B cell (primary cell): Measurements from ENCODE around the gene PHF13. TPM values are rescaled to one million over a fixed set of nuclear protein-coding genes. Genes with fewer than 3 reads are reported as not detected.

Experiments used
- ATAC-seq: fragments of 200-7000 bp; cut with Tn5 transposase; one replicate; pipeline ENCODE4 v1.10.0; 2021; ENCODE audit warnings: low read depth, mild to moderate bottlenecking, moderate number of reproducible peaks, moderate library complexity
- CTCF ChIA-PET: fragments of 350-600 bp; sonication (Branson Sonifier 250); formaldehyde crosslinking; loops from one replicate; lab custom pipeline; 2021; ENCODE audit warnings: antibody characterized with exemption, inconsistent platforms; lab: Charles Lee
- POLR2A ChIA-PET: fragments of 350-600 bp; sonication (Branson Sonifier 250); formaldehyde crosslinking; loops from one replicate; lab custom pipeline; 2021; ENCODE audit warnings: antibody characterized with exemption; lab: Charles Lee
- DNase-seq: peaks from one replicate; pipeline ENCODE4 v3.0.0; 2013
- H2AFZ ChIP-seq: 2 replicates; pipeline ENCODE4 v1.6.1; 2012; ENCODE audit warnings: mild to moderate bottlenecking, low read depth, low read length; ENCODE audit not compliant: insufficient read depth, poor library complexity, severe bottlenecking
- H3K27ac ChIP-seq, 2 donors: 1 replicate in 1 of 2; 2 replicates in 1 of 2; pipeline ENCODE4 v1.5.1; 2012 to 2013; ENCODE audit warnings: low read length in 2 of 2, mild to moderate bottlenecking in 2 of 2, moderate library complexity in 1 of 2
- H3K27me3 ChIP-seq, 4 experiments: fragments of 200-600 bp in 1 of 4; sonication (generic) in 1 of 4; replicated peaks in 1 of 4; 1 replicate in 2 of 4; 2 replicates in 2 of 4; pipeline versions ENCODE4 v1.6.1 to v1.7.0; 2013 to 2016; ENCODE audit warnings: low read length in 3 of 4, mild to moderate bottlenecking in 2 of 4, mixed read lengths in 1 of 4, moderate library complexity in 1 of 4; ENCODE audit not compliant: insufficient read depth in 4 of 4, control insufficient read depth in 3 of 4; ENCODE audit errors: control extremely low read depth in 1 of 4
- H3K36me3 ChIP-seq, 2 experiments: replicated peaks in 1 of 2; 1 replicate in 1 of 2; 2 replicates in 1 of 2; pipeline versions ENCODE4 v1.6.1 to v1.7.1; 2013; ENCODE audit warnings: low read length in 1 of 2; ENCODE audit not compliant: insufficient read depth in 2 of 2, control insufficient read depth in 1 of 2; ENCODE audit errors: control extremely low read depth in 1 of 2, extremely low read depth in 1 of 2
- H3K4me1 ChIP-seq, 2 donors: fragments of 200-600 bp in 1 of 2; sonication (generic) in 1 of 2; 1 replicate in 1 of 2; 2 replicates in 1 of 2; pipeline versions ENCODE4 v1.5.1 to v1.6.1; 2013 to 2017; ENCODE audit warnings: low read length in 2 of 2; ENCODE audit not compliant: control insufficient read depth in 2 of 2, insufficient read depth in 2 of 2
- H3K4me2 ChIP-seq: replicated peaks from 2 replicates; pipeline ENCODE3; 2012; ENCODE audit warnings: mild to moderate bottlenecking, low read depth, low read length; ENCODE audit not compliant: poor library complexity, severe bottlenecking
- H3K4me3 ChIP-seq, 5 experiments: fragments of 200-600 bp in 1 of 5; sonication (generic) in 1 of 5; 1 replicate in 3 of 5; 2 replicates in 2 of 5; pipeline versions ENCODE4 v1.5.1 to v1.7.0; 2011 to 2016; ENCODE audit warnings: low read length in 4 of 5, mild to moderate bottlenecking in 4 of 5, low read depth in 2 of 5, control low read depth in 1 of 5, moderate library complexity in 1 of 5; ENCODE audit not compliant: insufficient read depth in 1 of 5; ENCODE audit errors: control extremely low read depth in 1 of 5, extremely low read depth in 1 of 5
- H3K79me2 ChIP-seq: fragments of 200-600 bp; sonication (generic); one replicate; pipeline ENCODE4 v1.6.0; 2016; ENCODE audit warnings: low read length; ENCODE audit not compliant: control insufficient read depth, insufficient read depth
- H3K9ac ChIP-seq: fragments of 200-600 bp; sonication (generic); 2 replicates; pipeline ENCODE4 v1.6.1; 2017; ENCODE audit warnings: mild to moderate bottlenecking, low read length, moderate library complexity
- H3K9me3 ChIP-seq, 3 donors: one replicate each; pipeline versions ENCODE4 v1.6.1 to v1.7.1; 2013; ENCODE audit warnings: low read length in 2 of 3; ENCODE audit not compliant: control insufficient read depth in 2 of 3, insufficient read depth in 1 of 3; ENCODE audit errors: control extremely low read depth in 1 of 3
- H4K20me1 ChIP-seq: 2 replicates; pipeline ENCODE4 v1.6.0; 2012; ENCODE audit warnings: mild to moderate bottlenecking, low read length; ENCODE audit not compliant: insufficient read depth, control insufficient read depth, poor library complexity, severe bottlenecking
- H3K27ac Mint-ChIP-seq: one replicate; pipeline ENCODE4 v1.8.0; 2021; ENCODE audit warnings: mixed read lengths
- H3K27me3 Mint-ChIP-seq: one replicate; pipeline ENCODE4 v1.8.0; 2021; ENCODE audit warnings: mixed read lengths
- H3K4me1 Mint-ChIP-seq: one replicate; pipeline ENCODE4 v1.8.0; 2021; ENCODE audit warnings: mixed read lengths
- H3K4me3 Mint-ChIP-seq: one replicate; pipeline ENCODE4 v1.8.0; 2021; ENCODE audit warnings: mixed read lengths
- H3K9me3 Mint-ChIP-seq: one replicate; pipeline ENCODE4 v1.8.0; 2022; ENCODE audit warnings: mixed read lengths; ENCODE audit not compliant: insufficient read depth
- EZH2 ChIP-seq: IDR thresholded peaks from 2 replicates; pipeline ENCODE4 v1.6.1; 2012; ENCODE audit warnings: borderline replicate concordance, low read depth, mild to moderate bottlenecking, moderate library complexity, low read length; ENCODE audit not compliant: insufficient read depth, poor library complexity, severe bottlenecking
- WGBS: methylation state at CpG from one replicate; pipeline ENCODE4 v1.1.5; 2013; ENCODE audit warnings: missing lambda C conversion rate; ENCODE audit not compliant: insufficient coverage; 5-methylcytosine and 5-hydroxymethylcytosine counted together
- intact Hi-C: fragments of 100-400 bp; cut with micrococcal nuclease; formaldehyde crosslinking; loops from one replicate; pipeline ENCODE4 v1.10.0; 2022
- polyA plus RNA-seq: library from polyadenylated mRNA; depleted of rRNA; stranded (reverse); fragments of >200 nt; gene quantifications from 2 replicates; pipeline ENCODE4 v1.2.3, GENCODE V29; 2012
- total RNA-seq, 2 donors: library from RNA; stranded (reverse); fragments of 120-200 nt in 1 of 2; gene quantifications; 1 replicate in 1 of 2; 2 replicates in 1 of 2; pipeline versions ENCODE4 v1.2.3 to v1.2.4, GENCODE V29; 2013 to 2022
- TF ChIP-seq, protein P1 (sequence below): fragments of 200-600 bp; IDR thresholded peaks from one replicate; pipeline ENCODE4 v1.8.0; 2022; ENCODE audit warnings: antibody characterized with exemption, mild to moderate bottlenecking

The PHF13 gene
- total and polyA plus RNA-seq, 2 donors (not counting 1 experiment from before 2014, with no cell fraction given): 5.3 to 11.0 TPM

DNA sequence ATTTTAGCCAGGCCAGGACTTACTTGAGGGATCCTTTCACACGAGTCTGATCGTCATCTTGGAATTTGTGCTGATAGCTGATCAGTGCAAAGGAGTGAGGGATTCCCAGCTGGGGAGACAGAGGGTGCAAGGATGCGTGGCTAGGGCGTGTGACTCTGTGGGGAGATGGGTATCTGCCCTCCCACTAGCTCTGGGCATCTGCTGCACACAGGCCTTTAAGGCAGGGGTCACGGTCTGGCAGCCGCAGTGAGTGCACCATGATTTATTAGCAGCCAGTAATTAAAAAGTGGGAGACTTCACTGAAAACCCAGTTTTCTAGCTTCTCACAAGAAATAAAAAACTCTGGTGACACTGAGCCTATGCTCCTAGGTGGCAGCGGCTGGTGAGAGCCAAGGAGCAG, 31.5 kb downstream of the PHF13 start:
- ATAC-seq: no peak
- Histone ChIP-seq H3K36me3 (peaks cover 0 to 9% of the 10 kb centered on the region in 2 experiments), H3K9ac (no peak overlapping the region), H3K79me2 (no peaks in the 10 kb centered on the region), H3K27ac (no peak overlapping the region), H2AFZ (no peak overlapping the region), H3K4me1 (no peaks in the 10 kb centered on the region), H4K20me1 (no peaks in the 10 kb centered on the region), H3K4me2 (no peak overlapping the region), H3K9me3 (no peaks in the 10 kb centered on the region), H3K27me3 (no peaks in the 10 kb centered on the region), H3K4me3 (no peak overlapping the region)
- Mint-ChIP-seq H3K4me1 (no peaks in the 10 kb centered on the region), H3K27me3 (no peaks in the 10 kb centered on the region), H3K9me3 (no peaks in the 10 kb centered on the region), H3K4me3 (no peak overlapping the region), H3K27ac (no peak overlapping the region)
- no peak for DNase-seq
- TF ChIP-seq EZH2: no peak
- TF ChIP-seq, protein P1, sequence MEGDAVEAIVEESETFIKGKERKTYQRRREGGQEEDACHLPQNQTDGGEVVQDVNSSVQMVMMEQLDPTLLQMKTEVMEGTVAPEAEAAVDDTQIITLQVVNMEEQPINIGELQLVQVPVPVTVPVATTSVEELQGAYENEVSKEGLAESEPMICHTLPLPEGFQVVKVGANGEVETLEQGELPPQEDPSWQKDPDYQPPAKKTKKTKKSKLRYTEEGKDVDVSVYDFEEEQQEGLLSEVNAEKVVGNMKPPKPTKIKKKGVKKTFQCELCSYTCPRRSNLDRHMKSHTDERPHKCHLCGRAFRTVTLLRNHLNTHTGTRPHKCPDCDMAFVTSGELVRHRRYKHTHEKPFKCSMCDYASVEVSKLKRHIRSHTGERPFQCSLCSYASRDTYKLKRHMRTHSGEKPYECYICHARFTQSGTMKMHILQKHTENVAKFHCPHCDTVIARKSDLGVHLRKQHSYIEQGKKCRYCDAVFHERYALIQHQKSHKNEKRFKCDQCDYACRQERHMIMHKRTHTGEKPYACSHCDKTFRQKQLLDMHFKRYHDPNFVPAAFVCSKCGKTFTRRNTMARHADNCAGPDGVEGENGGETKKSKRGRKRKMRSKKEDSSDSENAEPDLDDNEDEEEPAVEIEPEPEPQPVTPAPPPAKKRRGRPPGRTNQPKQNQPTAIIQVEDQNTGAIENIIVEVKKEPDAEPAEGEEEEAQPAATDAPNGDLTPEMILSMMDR: no peak
- intact Hi-C loops: no loop called here
- WGBS: 98% methylated on average over 5 of the region's 7 CpGs
- POLR2A ChIA-PET: no interaction called here
- CTCF ChIA-PET: interaction anchor here (1.0 to 7.0 kb wide), 5 partner anchors 10 to 221 kb away, joined by 3 to 86 read pairs (median 7); no protein-coding TSS in a partner anchor

DNA sequence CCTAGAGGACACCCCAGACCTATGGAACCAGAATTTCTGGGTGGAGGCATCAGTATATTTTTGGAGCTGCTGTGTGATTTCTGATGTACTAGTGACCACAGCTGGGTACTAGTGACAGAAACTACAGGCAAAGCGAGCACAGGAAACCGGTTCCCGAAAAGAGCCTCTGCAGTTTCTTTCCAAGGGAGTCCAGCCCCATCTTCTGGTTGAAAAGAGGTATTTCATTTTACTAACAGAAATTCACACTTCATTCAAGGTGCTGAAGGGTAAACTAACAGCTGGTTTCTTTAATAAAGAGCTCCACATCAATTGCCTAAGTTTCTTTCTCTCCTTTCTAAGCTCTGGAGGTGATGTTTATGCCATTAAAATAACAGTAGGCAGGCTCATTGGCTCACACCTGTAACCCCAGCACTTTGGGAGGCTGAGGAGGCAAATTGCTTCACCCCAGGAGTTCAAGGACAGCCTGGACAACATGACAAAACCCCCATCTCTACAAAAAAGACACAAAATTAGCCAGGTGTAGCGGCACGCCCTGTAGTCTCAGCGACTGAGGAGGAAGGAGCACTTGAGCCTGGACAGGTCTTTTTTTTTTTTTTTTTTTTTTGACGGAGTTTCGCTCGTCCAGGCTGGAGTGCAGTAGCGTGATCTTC, 33.1 kb downstream of the PHF13 start:
- H3K9me3 ChIP-seq: no peaks in the 10 kb centered on the region
- CTCF ChIA-PET: interaction anchor here (0.8 to 7.0 kb wide), 19 partner anchors 9 to 443 kb away, joined by 3 to 86 read pairs (median 4); partner anchors contain the start of genes ACOT7, NOL9, TAS1R1 and THAP3
- H3K79me2 ChIP-seq: no peaks in the 10 kb centered on the region
- H3K4me3 ChIP-seq: no peak overlapping the region
- no peaks in the 10 kb centered on the region for H3K27me3 Mint-ChIP-seq
- no peaks in the 10 kb centered on the region for H3K27me3 ChIP-seq
- ATAC-seq: peak; percentile 57
- H3K4me1 ChIP-seq: no peaks in the 10 kb centered on the region
- no peaks in the 10 kb centered on the region for H3K4me1 Mint-ChIP-seq
- H3K36me3 ChIP-seq: peaks cover 1 to 17% of the 10 kb centered on the region in 2 experiments
- intact Hi-C loops: loop anchor here (1.0 kb wide), 3 partner anchors 43 to 156 kb away; partner anchors contain the start of gene NOL9
- H3K27ac ChIP-seq: no peak overlapping the region
- no peak overlapping the region for H3K9ac ChIP-seq
- peak; percentile 63 for DNase-seq
- no peak for TF ChIP-seq EZH2
- TF ChIP-seq, protein P1: peak; percentile 76
- WGBS: 40% methylated on average over 1 of the region's 10 CpGs
- POLR2A ChIA-PET: interaction anchor here (0.7 kb wide), 1 partner anchor 75 kb away, joined by 4 read pairs; no protein-coding TSS in a partner anchor
- H3K27ac Mint-ChIP-seq: no peak overlapping the region
- H2AFZ ChIP-seq: no peak overlapping the region
- H3K4me3 Mint-ChIP-seq: no peak overlapping the region
- no peaks in the 10 kb centered on the region for H3K9me3 Mint-ChIP-seq
- H3K4me2 ChIP-seq: no peak overlapping the region
- H4K20me1 ChIP-seq: no peaks in the 10 kb centered on the region
